ENCODE measurements around the gene SDHD.

SDHD gene

GRCh38 chr11:112106070-112106469 lies 19.4 kb downstream of the SDHD start:
- no peak for DNase-seq

DNA sequence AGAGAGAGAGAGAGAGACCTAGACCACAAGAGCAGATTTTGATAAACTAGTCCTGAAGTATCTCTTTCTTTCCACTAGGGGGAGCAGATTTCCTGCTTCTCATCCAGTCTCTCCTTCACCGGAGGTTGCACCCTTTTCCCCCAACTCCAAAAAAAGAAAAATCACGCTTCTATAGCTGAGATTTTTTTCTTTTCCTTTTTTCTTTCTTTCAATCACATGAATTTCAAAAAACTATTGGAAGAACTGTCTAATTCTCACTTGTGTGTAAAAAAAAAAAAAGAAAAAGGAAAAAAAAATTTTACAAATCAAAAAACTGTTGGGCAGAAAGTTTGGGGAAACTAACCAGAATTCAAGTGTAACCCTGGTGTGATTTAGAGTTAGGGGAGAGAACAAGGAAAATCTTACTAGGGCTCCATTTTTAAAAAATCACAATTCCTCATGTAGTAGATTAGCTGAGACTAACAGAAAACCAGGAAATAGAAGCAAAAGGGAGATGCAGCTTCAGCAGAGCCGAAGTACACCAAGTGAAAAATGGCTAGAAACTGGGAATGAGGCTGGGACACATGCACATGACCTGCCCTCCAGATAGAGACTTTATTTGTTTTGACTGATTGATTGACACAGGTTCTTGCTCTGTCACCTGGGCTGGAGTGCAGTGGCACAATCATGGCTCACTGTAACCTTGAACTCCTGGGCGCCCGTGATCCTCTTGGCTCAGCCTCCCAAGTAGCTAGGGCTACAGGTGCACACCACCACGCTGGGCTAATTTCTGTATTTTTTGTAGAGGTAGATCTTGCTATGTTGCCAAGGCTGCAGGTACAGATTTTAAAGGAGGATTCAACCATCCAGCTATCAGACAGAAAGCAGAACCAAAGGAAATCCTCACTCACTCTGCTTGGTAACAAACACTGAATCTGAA lies 27.1 kb downstream of the SDHD start:
- DNase-seq, result no peak

DNA sequence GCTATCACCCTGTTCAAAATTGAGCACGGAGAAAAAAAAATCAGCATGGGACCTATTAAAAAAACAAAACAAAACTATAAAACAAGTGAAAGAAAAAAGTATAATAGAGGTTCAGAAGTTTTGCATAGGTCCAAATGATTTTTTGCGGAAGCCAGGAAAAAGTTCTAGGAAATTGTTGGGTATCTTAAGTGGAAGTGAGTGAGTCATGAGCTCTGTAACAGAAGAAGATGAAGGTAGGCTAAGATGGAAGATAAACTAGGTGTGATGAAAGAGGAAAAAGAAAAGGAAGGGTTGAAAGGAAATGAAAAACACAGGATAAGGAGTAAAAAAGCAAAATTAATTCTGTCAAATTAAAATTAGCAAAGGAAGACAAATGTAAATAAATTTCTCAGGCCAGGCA lies 27.8 kb downstream of the SDHD start:
- no peak for DNase-seq

- no peak for DNase-seq
Observed at GRCh38 chr11:112115386-112115785, 28.7 kb downstream of the SDHD start.

DNA sequence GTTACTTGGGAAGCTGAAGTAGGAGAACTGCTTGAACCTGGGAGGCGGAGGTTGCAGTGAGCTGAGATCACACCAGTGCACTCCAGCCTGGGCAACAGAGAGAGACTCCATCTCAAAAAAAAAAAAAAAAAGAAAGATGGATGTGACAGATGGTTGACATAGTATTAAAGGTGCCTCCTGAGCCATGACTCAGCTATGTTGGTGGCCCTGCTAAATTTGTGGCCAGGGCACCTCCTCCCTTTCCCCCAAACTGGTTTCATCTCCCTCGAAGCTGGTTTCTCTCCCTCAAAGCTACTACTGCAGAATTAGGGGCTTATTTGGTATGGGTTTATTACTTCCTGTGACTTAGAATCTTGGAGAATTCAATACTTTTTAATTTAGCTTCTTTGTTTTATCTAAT lies 31.5 kb downstream of the SDHD start:
- peak; percentile 14 for DNase-seq

DNA sequence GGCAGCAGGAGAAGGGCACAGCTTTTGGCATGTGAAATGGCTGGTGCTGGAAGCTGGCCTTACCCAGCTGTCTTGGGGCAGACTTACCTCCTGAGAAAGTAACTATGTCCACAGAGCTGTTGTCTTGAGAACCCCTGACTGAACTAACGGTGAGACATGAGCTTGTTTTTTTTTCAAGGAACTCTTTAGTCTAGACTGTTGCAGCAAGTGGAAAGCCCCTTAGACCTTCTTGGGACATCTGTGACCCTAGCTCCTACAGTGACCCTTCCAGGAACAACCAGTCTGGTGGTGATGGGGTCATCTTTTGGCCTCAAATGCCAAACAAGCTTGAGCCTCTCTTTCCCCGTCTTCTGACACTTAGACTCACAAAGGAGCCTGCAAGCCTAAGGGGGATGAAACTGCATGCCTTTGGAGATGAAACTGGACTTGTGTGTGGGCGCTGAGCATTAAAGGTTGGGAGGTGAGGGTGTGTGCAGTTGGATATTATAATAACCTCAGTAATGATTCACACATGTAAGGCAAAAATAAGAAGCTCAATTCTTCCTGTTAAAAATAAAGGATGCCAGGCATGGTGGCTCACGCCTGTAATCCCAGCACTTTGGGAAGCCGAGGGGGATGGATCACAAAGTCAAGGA lies 35.4 kb downstream of the SDHD start:
- DNase-seq, result no peak

DNA sequence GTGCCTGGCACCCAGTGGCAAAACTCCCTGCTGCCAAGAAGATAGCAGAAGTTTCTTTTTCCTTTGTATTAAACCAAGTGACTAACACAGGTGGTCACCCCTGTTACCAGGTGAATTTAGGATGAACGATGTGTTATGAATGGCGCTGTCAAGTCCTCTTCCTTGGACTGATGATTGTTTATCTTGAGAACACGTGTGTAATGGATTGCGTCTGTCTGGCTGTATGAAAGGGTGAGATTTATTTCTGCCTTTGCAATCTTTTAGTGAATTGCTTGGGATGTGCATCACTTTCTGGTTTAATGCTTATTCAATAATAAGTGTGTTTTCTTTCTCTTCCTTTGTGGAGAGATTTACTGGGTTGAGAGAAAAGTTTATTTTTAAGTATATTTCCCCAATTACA lies 36.5 kb downstream of the SDHD start:
- no peak for DNase-seq

GRCh38 chr11:112127056-112127455 lies 40.4 kb downstream of the SDHD start:
- no peak for DNase-seq

- DNase-seq, result no peak
Observed at GRCh38 chr11:112128483-112129121, 41.9 kb downstream of the SDHD start.

DNA sequence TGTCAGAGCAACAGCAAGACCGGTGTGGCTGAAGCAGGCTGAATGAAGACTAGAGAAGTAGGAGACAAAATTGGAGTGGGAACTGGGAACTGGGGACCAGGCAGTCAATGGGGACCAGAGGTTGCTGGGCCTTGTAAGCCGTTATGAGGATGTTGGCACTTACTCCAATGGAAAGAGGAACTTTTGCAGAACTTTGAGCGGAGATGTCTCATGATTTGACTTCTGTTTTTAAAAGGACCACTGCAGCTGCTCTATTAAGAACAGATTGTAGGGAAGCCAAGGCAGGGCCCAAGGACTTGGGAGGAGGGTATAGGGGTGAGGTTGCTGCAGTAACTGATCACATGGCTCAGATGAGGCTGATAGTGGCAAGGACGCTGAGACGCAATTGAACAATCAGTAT lies 43.0 kb downstream of the SDHD start:
- DNase-seq, result no peak

GRCh38 chr11:112132737-112133136 lies 46.1 kb downstream of the SDHD start:
- DNase-seq, result no peak

GRCh38 chr11:112134473-112134872 lies 47.8 kb downstream of the SDHD start:
- DNase-seq, result no peak

DNA sequence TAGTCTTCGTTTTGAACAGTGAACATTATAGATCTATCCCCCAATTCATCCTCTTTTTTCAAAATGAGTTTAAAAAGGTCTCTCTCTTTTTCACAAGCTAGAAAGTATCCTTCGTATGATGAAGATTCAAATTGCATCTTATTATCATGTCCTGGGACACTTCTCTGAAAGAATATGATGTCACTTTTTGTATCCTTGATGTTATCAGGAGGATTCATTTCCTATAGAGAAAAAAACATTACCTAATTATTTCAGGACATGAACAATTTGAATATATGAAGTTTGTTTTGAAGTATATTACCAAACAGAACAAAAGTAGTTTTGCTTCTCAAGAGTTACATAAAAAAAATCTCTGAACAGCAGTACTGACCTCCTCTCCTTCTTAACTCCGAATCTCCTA lies 56.9 kb downstream of the SDHD start:
- DNase-seq, result no peak
